HTR-8/SVneo (cell line): ENCODE data around the gene ELMO2.
"Not testable (repeated sequence)": the region's sequence is repeated elsewhere in the genome, so short reads cannot be mapped to it uniquely, and the experiment has no call there.

Experiments
- DNase-seq: peaks from one replicate; pipeline ENCODE4 v3.0.0; 2011; ENCODE audit warnings: low spot score, mixed read lengths; ENCODE audit not compliant: insufficient read length
- FAIRE-seq: peaks from 2 replicates; lab custom pipeline; 2011; peaks lifted over from hg19 to GRCh38; lab: Jason Lieb, UNC

The ELMO2 gene

DNA sequence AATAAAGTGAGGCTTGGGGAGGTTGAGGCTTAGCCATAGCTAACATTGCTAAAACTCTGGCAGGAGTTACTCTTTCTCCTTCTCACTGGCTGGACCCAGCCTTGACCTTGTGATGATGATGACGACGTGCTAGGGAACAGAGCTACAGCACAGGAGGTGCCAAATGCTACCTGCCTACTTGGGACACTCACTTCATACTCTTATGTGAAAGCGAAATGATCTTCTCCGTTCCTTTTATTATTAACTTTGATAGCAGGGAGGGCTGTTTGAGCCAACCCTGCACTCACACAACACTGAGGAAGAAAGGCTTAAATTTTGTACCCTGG, 1.2 kb upstream of the ELMO2 start:
- peak; percentile 89 for FAIRE-seq

DNA sequence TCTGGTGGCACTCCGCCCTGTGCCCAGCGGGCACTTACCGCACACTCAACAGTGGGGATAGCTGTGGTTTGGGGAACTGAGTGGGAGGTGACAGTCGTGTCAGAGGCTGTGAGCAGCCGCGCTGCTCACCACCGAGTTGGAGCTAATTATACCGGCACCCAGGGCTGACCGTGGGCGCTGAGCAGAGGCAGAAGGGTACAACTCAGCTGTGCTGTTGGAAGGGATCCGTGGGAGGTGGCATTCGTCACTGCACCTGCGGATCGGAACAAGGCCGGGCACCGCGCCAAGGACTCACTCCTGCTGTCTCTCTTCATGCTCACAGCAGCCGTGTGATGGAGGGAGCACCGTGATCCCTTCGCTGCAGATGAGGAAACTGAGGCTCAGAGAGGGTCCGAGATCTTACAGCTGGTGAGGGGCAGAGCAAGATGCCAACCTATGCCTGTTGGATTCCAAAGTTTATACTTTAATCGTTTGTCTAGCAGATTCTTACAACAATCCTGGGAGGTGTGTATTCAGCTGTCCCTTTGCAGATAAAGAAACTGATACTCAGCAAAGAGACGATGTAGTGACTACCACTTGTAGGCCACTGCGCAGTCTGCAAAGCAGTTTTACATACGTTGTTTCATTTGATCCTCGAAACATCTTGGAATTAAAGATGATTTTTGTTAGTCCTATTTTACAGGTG, 713 bp upstream of the ELMO2 start:
- DNase-seq (peak; percentile 42), FAIRE-seq (peak; percentile 72)

More for the DNA sequence above, 1.2 kb upstream of the ELMO2 start:
- DNase-seq: no peak

DNA sequence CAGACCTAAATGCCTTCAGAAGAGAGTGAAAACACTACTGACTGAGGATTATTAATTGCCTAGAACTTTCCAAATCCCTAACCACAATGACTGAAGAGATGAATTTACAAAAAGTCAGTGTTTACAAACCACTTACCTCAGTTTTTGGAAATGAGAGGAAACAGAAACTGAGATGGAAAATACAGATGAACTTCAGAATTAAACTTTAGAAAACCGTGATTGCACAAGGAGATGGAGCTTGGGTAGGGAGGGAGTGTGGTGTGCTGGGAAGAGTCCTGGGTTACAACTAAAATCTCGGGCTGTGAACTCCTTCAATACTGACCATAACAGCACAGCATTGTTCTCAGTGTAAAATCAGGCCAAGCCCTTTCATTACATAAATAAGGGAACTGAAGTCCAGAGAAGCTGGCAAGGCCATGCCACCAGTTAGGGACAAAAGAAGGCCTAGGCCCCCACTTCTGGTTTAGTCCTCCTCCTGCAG, 4.0 kb downstream of the ELMO2 start:
- DNase-seq: no peak

DNA sequence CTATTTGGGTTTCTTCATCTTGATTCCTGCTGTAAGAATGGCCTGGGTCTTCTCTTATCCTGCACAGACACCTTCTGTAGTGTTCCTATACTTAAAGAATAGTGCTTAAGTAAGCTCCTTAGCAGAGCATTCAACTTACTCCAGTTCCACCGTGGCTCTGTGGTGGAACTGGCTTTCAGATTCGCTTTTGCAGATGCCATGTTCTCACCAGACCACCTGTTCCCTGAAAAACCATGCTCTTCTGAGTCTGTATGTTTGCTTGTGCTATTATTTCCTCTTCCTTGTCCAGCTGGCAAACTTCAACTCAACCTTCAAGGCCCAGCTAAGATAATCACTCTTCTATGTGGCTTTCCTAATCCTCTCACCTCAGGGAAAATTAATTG, 4.9 kb downstream of the ELMO2 start:
- DNase-seq (no peak), FAIRE-seq (no peak)

More for the DNA sequence above, 4.0 kb downstream of the ELMO2 start:
- no peak for FAIRE-seq

DNA sequence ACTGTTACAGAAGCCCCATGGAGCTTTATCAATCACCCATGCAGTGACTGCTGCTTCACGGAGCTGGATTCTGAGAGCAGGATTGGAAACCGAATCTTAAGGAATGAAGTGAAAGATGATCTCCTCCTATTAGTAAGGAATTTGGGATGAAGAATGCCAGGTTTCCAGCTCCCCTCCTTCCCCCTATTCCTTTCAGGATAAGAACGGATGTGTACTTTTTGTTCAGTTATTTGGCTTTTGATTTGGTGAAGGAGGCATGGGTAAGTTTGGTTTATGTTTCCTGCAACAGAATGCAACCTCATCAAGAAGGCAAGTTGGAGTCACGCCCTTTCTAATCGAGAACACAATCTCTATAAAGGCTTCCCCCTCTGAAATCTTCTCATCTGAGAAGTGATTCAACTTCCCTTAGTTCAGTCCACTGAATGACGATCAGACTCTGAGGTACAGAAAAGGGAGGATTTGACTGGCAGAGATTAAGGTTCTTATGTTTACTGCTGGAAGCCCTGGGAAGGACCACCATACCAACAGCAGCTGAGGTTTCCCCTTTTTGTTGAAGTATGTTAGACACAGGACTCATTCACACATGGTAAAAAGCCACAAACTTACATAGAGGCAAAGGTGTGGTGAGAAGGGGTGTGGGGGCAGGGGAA, 5.5 kb downstream of the ELMO2 start:
- FAIRE-seq (no peak), DNase-seq (peak; percentile 38)

DNA sequence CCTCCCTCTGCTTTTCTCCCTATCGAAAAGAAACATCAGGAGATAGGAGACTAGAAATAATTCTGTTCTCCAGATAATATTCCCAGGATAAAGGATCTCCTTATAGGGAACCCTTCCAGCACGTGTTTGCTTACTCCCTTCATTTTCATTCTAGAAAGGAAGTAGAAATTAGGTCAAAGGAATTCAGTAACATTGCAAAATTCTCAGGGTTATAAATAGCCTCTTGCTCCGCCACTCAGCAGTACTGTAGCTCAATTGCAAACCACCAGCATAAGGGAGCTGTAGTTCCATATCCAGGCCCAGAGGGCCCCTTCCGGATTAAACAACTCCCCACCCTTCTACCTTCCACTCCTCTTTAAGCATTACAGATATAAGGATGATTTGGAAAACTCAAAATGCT, 6.2 kb downstream of the ELMO2 start:
- FAIRE-seq: no peak

DNA sequence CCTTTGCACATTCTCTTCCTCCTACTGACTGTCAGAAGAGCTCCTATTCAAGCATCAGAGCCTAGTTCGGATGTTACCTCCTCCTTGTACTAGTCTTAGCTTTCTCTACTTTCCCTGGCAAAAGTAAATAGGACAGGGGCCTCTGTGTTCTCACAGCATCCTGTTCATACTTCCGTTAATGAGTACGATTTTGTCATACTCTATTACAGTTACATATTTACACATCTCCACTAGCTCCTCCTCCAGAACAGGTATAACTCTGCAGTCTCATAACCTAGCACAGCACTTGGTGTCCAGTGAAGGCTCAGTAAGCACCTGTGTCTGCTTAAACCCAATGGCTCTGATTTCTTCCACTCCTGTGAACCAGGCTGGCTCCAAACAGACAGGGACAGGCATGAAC, 7.0 kb downstream of the ELMO2 start:
- DNase-seq (no peak), FAIRE-seq (peak; percentile 33)

More for the DNA sequence above, 6.2 kb downstream of the ELMO2 start:
- no peak for DNase-seq

DNA sequence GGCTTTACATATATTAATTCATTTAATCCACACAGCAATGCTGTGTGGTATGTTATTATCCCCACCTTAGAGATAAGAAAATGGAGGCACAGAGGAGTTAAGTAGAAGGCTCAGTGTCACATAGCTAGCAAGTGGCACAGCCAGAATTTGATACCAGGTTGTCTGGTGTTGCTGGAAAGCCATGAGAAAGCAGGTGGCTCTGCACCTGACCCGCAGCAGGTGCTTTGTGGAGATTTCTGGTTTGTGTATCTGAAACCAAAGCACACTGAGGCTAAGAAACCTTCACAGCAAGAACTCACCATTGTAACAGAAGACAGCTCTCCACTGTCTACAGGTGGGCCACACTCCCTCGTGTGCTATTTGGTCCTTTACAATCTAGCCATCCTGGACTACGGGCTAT, 7.5 kb downstream of the ELMO2 start:
- FAIRE-seq (no peak), DNase-seq (no peak)

DNA sequence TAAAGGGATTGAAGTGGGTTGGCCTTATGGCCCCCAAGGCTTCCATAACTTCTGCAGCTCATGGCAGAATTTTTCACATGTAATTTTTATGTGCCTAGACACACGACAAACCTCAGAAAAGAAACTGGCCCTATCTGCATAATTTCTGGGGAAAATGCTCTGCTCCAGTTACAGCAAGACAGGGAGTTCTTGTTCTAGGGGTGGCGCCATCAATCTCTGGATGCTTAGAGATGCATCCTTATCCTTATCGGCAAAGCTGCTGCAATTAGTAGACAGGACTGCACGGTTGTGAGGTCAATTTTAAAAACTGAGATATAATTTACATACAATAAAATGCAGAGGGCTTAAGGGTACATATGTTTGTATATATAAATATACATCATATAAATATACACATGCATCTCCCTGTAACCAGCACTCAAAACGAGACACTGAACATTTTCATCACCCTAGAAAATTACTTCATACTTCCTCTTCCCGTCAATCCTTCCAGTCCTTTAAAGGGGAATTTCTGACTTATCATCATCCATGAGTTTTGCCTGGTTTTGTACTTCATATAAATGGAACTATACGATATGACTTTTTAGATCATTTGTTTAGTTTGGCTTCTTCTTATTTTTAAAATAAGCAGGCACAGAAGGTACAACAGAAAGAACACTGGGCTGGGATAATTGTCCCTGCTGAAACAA, 10.2 kb downstream of the ELMO2 start:
- FAIRE-seq (no peak), DNase-seq (no peak)

DNA sequence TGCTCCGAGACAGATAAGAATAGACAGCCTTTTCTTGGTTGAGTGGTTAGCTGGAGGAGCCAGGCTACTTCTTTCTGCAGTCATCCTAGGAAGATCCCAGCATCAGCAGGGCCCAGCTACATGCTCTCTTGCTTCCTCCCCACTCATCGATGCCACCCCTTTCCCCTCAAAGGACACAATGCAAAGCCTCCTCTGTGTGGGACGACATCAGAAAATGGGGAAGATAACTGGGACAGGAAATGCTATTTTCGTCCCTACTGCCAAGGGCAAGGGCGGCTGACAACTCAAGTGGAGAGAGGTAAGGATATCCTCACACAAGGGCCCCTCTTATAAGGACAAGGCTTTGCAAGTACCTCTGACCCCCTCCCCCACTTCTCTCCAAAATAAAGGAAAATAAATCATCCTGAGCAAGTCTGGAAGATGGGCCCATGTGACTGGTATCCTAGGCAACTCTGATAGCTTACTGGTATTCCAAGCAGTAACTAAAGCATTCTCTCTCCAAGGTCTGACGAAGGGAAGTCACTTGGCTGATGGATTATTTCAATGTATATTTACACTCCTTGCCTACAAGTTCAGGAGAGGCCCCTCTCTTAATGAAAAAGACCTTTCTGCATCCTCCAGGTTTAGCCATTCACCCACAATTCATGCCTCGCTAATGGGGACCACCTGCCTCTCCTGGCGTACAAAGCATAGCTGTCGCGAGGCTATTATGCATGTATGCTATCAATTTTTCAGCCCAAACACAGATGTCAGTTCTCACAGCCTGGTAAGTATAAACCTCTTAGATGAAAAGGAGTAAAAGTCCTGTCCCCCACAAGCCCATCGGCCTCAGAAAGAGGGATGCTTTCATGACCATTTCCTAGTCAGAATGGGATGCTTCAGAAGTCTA, 11.3 kb downstream of the ELMO2 start:
- no peak for DNase-seq

DNA sequence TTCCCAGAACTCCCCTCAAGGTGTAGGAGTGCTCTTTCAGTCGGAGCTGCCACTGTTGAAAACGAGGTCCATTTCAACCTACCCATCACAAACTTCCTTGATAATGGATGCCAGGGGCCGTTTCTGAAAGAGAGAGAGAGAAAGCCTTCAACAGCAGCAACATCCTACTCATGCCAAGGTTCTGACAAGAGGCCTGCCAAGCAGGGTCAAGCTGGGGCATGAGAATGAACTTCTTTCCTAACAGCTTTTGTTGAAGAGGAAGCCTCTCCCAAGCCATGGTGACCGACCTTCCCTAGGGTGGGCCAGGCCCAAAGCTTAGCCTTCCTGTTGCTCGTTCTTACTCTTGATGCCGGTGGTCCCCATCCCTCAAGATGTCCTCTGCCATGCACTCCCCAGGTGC, 12.4 kb downstream of the ELMO2 start:
- FAIRE-seq: no peak
- no peak for DNase-seq

More for the DNA sequence above, 11.3 kb downstream of the ELMO2 start:
- peak; percentile 9 for FAIRE-seq

DNA sequence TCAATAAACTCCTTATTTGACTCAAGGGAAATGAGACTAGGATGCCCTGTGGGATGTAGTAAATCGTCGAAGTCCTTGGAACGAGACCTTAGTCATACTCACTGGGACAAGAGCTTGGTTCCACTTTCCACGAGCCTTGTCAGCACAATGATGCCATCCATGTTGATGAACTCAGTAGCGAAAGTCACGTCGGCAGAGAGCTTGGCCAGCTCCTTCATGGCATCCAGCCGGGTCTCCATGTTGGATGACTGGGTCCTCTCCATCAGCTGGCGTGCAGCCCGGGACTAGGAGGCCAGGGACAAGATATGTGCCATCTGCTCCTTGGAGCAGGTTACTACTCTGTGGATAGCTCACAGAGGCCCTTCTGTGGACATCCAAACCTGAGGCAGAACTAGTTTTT, 17.5 kb downstream of the ELMO2 start:
- FAIRE-seq (no peak), DNase-seq (no peak)

DNA sequence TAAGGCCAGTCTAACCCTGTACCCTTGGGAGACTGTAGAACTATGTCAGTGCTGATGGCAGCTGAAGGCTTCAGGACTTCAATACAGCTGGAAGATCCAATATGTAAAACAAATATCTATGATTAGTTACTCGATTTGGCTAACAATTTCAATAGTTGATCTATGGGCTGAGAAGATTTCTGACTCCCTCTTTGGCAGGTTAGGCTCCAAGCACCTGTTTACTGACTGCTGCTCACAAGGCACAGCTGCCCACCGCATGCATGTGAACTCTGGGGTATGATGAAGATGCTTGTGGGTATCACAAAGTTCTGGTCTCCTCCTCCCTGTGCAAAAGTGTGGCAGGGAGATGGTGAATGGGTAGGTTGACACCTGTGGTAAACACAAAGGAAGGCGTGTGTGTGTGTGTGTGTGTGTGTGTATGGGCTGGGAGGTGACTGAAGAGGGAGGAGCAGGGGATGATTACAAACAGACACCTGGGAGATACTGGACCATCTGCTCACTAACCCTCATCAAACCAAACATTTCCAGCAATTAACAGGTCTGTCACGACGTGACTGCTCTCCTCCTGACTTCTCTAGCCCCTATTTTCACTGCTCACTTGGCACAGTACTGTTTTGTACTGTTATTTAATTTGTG, 18.1 kb downstream of the ELMO2 start:
- FAIRE-seq: peak; percentile 90
- no peak for DNase-seq

DNA sequence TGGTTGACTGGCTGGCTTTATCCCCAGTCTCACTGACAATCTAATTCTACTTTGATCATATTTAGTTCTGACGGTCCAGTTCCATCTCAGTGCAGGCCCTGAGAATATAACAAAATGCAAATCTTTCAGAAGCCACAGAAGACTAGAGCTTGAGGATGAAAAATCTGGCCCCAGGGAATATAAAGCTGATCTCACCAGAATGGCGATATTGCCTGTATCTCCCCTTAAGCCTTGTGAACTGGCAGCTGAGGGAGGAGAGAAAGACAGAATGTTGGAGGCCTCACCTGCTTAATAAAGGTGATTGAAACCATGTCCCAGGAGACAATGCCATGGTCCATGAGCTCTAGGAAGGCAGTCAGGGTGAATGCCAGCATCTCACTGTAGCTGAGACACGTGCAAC, 19.4 kb downstream of the ELMO2 start:
- FAIRE-seq: peak; percentile 4
- DNase-seq: not testable (repeated sequence)

DNA sequence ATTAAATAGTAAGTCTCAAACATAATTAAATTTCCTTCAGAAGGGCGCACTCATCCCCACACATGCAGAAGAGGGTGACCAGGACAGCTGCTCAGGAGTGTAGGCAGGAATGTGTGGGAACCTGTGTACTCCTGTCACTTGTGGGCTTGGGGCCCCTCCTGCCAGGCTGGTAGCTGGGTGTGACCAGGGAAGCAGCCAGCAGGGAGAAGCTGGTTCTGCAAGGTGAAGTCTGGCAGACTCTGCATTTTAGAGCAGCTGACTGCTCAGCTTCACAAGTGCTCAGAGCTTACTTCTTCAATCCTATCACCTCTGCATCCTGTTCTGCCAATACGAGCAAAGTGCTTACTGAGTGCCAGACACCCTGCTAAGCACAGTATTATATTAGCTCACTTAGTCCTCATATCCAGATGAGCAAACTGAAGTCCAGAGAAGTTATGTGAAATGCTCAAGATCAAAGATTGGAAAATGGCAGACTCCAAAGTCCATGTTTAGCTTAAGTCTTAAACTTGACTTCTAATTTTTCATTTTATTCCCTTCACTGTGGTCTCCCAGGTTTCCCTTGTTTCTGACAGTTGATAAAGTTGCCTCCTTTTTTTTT, 27.9 kb downstream of the ELMO2 start:
- no peak for FAIRE-seq

DNA sequence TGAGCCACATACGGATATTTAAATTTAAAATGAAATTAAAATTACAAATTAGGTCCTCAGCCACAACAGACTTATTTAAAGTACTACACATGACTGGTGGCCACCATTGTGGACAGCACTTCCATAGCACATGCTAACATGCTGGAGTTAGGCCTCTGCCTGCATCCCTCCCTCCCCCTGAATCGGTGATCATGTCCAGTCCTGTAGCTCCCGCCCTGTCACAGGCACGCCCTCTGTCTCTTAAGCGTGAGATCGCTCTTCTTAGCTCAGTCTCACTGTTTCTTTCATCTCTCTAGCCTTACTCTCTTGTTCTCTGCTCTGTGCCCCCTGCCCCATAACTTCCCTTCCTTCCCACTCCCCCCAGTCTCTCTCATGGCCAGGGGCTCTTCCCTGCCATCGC, 28.9 kb downstream of the ELMO2 start:
- no peak for DNase-seq

More for the DNA sequence above, 27.9 kb downstream of the ELMO2 start:
- no peak for DNase-seq

DNA sequence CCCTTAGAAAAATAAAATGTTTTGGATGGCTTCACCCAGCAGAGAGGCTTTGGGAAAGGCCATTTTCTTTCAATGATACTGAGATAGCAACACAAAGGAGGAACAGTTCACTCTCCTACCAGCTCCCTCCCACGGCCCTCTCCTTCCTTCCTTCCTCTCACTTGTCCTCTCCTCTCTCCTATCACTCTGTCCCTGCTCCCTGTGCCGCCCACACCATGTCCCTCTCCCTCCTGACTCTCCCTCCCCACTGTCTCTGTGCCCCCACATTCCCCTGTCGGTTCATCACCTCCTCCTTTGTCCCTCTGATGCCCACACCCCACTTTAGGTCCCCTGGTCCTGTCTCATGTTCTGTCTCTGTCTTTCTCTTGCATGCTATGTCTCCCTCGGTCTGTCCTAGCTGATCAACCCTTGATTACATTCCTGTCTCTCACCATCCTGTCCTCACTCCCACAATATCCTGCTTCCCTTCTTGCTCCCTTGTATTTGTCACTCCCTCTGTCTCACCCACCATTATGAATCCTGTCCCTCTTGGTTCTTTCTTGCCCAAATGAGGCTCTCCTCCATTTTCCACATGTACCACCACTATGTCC, 30.1 kb downstream of the ELMO2 start:
- FAIRE-seq: peak; percentile 54
- no peak for DNase-seq

More for the DNA sequence above, 28.9 kb downstream of the ELMO2 start:
- FAIRE-seq: no peak

DNA sequence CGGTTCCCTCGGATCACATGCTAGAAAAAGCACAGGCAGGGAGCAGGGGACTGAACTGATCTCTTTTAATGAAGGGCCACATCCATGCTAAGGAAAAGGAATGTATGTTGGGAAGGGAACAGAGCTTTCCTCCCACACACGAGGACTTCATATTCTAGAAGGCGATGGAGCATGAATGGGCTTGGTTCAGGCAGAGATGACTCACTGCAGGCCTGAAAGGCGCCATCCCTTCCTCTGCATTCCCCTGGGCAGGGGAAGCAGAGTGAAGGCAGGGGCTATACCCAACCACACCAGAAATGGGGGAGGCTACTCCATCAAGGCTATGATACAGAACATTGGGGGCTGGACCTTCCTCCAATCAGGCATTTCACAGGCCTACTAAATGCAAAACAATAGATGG, 30.6 kb downstream of the ELMO2 start:
- DNase-seq (no peak), FAIRE-seq (no peak)

DNA sequence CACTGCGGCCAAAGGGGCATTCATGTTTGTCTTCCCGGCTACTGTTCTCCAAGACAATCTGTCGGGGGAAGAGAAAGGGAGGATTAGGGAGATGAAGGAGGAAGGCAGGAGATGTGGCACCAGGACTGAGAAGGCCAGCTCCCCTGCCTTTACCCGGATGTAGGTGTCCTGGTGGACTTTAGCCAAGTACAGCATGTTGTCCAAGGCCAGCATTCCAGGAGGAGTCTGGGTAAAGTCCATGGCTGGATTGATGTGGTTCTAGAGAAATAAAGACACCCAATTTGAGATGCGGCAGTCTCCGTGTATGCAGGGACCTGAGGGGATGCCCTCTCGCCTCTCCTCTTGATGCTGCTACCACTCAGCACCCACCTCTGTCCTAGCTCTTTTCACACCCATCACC, 32.0 kb downstream of the ELMO2 start:
- DNase-seq (no peak), FAIRE-seq (peak; percentile 49)
